Jurkat, Clone E6-1 (cell line): ENCODE results near the gene TAS1R3.

Experiments
- DNase-seq: peaks from one replicate; pipeline ENCODE4 v3.0.0-alpha.2; 2011; ENCODE audit warnings: low read depth, low spot score
- H3K4me3 ChIP-seq: 2 replicates; pipeline ENCODE4 v1.5.1; 2011; ENCODE audit warnings: mild to moderate bottlenecking, low read length, control low read depth, moderate library complexity

Gene TAS1R3

GRCh38 chr1:1373815-1374588, 42.9 kb downstream of the TAS1R3 start:
- peak overlapping the region; percentile 80 for H3K4me3 ChIP-seq
- no peak for DNase-seq

DNA sequence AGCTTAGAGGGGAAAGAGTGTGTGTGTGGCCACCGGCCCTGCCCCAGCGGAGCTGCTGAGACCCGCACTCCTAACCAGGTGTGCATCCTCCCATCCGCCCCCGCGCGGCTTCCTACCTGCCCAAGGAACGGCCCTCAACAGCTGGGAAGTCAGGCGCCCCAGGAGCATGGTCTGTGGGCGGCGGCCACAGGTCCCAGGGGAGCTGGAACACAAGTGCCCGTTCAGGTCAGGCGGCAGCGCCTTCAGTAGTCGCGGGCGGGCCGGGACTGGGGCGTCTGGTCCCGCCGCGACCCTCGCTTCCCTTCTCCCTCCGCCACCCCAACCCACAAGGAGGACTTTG, 43.5 kb downstream of the TAS1R3 start:
- H3K4me3 ChIP-seq, result peak overlapping the region; percentile 80
- no peak for DNase-seq

GRCh38 chr1:1374929-1375662, 44.0 kb downstream of the TAS1R3 start, which contains the start of gene AURKAIP1:
Gene AURKAIP1, minus strand, starts transcription at chr1:1375207. Its CDS starts 451 bp downstream, at chr1:1374756.
- H3K4me3 ChIP-seq, result peak within 1 kb of the TSS; percentile 80
- peak; percentile 99 for DNase-seq

- peak overlapping the region; percentile 80 for H3K4me3 ChIP-seq
- DNase-seq, result no peak
These were observed 45.6 kb downstream of the TAS1R3 start for GRCh38 chr1:1376551-1377226.

GRCh38 chr1:1377540-1378205, 46.6 kb downstream of the TAS1R3 start:
- H3K4me3 ChIP-seq, result no peak overlapping the region
- no peak for DNase-seq

GRCh38 chr1:1380860-1381259, 49.8 kb downstream of the TAS1R3 start:
- no peak for DNase-seq
- H3K4me3 ChIP-seq, result no peak overlapping the region

DNA sequence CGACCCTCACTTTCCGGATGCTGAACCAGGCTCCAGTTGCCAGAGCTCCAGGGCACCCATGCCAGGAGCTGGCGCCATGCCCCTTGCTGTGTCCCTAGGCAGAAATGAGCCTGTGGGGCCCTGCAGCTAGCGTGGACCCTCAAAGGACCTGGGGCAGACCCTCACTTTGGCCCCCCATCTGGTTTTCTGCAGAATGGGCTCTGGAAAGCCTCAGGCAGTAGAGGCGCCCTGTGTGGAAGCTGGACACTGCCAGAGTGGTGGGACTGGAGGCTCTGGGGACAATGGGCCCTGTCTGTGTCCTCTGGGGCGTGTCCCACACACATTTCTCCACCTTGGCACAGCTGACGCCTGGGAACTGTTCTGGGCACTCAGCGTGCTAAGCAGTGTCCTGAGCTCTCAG, 50.2 kb downstream of the TAS1R3 start:
- DNase-seq, result no peak
- no peak overlapping the region for H3K4me3 ChIP-seq
